ENCODE data around the gene NFILZ.
"Not testable (repeated sequence)": the region's sequence is repeated elsewhere in the genome, so short reads cannot be mapped to it uniquely, and the experiment has no call there.

Gene NFILZ

GRCh38 chr19:8611877-8612806 lies 18.3 kb upstream of the NFILZ start:
- DNase-seq (ENCODE audit: low spot score) = no peak

- DNase-seq (ENCODE audit: low spot score) = no peak
Observed at GRCh38 chr19:8612807-8613171, 17.6 kb upstream of the NFILZ start.

- no peak for DNase-seq (ENCODE audit: low spot score)
Observed at GRCh38 chr19:8614455-8614854, 16.0 kb upstream of the NFILZ start.

GRCh38 chr19:8615024-8615423 lies 15.4 kb upstream of the NFILZ start:
- DNase-seq (ENCODE audit: low spot score) = no peak

GRCh38 chr19:8615813-8616596 lies 14.4 kb upstream of the NFILZ start:
- peak; percentile 51 for DNase-seq (ENCODE audit: low spot score)

GRCh38 chr19:8616861-8617260 lies 13.6 kb upstream of the NFILZ start:
- DNase-seq (ENCODE audit: low spot score) = no peak

GRCh38 chr19:8617325-8617724 lies 13.1 kb upstream of the NFILZ start:
- not testable (repeated sequence) for DNase-seq (ENCODE audit: low spot score)

GRCh38 chr19:8617984-8618383 lies 12.4 kb upstream of the NFILZ start:
- DNase-seq (ENCODE audit: low spot score) = no peak

GRCh38 chr19:8618751-8619150 lies 11.7 kb upstream of the NFILZ start:
- no peak for DNase-seq (ENCODE audit: low spot score)

GRCh38 chr19:8622886-8623285 lies 7.5 kb upstream of the NFILZ start:
- DNase-seq (ENCODE audit: low spot score) = not testable (repeated sequence)

- DNase-seq (ENCODE audit: low spot score) = no peak
Observed at GRCh38 chr19:8626842-8627241, 3.6 kb upstream of the NFILZ start.

GRCh38 chr19:8629184-8629583 lies 1.2 kb upstream of the NFILZ start:
- DNase-seq (ENCODE audit: low spot score) = no peak

- DNase-seq (ENCODE audit: low spot score) = no peak
Observed at GRCh38 chr19:8630796-8631424, 477 bp downstream of the NFILZ start.

GRCh38 chr19:8631425-8631819 lies 989 bp downstream of the NFILZ start:
- DNase-seq (ENCODE audit: low spot score) = no peak

- no peak for DNase-seq (ENCODE audit: low spot score)
Observed at GRCh38 chr19:8635422-8635821, 5.0 kb downstream of the NFILZ start.

- not testable (repeated sequence) for DNase-seq (ENCODE audit: low spot score)
Observed at GRCh38 chr19:8637070-8637469, 6.6 kb downstream of the NFILZ start.

- DNase-seq (ENCODE audit: low spot score) = no peak
Observed at GRCh38 chr19:8638078-8638619, 7.7 kb downstream of the NFILZ start.

GRCh38 chr19:8639821-8640401 lies 9.5 kb downstream of the NFILZ start:
- no peak for DNase-seq (ENCODE audit: low spot score)

GRCh38 chr19:8640402-8641004 lies 10.1 kb downstream of the NFILZ start:
- DNase-seq (ENCODE audit: low spot score) = no peak

- no peak for DNase-seq (ENCODE audit: low spot score)
Observed at GRCh38 chr19:8641221-8641907, 10.9 kb downstream of the NFILZ start.
